A549 (cell line): ENCODE results near the gene MARK3. TPM values are rescaled to one million over a fixed set of nuclear protein-coding genes. Genes with fewer than 3 reads are reported as not detected.

Experiments used
- ATAC-seq, 2 experiments: fragments of 200-7000 bp in 1 of 2; fragments of >200 bp in 1 of 2; cut with Nextera tagmentation in 1 of 2; cut with Tn5 transposase in 1 of 2; 3 replicates each; pipeline versions ENCODE4 v1.8.0 to v1.9.1; 2018 to 2020; ENCODE audit warnings: mild to moderate bottlenecking in 1 of 2, moderate library complexity in 1 of 2
- CTCF ChIA-PET: fragments of 300-600 bp; sonication (Branson Sonifier 250); formaldehyde crosslinking; extraction: SDS; loops from one replicate; lab custom pipeline; 2021; ENCODE audit warnings: antibody characterized with exemption, inconsistent platforms; lab: Yijun Ruan, JAX
- POLR2A ChIA-PET: fragments of 350-600 bp; formaldehyde crosslinking; extraction: SDS; loops from one replicate; lab custom pipeline; 2021; ENCODE audit warnings: antibody characterized with exemption, inconsistent platforms; lab: Yijun Ruan, JAX
- DNase-seq, 2 experiments: peaks; one replicate each; pipeline versions ENCODE4 v3.0.0 to v3.0.0-alpha.2; 2011 to 2016; ENCODE audit warnings: low read depth in 1 of 2, low spot score in 1 of 2
- FAIRE-seq: peaks from 2 replicates; lab custom pipeline; 2011; peaks lifted over from hg19 to GRCh38; lab: Jason Lieb, UNC
- H3K27ac ChIP-seq, 2 experiments: fragments of >200 bp; sonication (Bioruptor Twin); formaldehyde crosslinking; 3 replicates each; pipeline ENCODE4 v1.5.1; 2016 to 2017
- H3K4me1 ChIP-seq: fragments of >200 bp; sonication (Bioruptor Twin); formaldehyde crosslinking; 3 replicates; pipeline ENCODE4 v1.6.1; 2016
- H3K4me2 ChIP-seq: fragments of >200 bp; sonication (Bioruptor Twin); formaldehyde crosslinking; 3 replicates; pipeline ENCODE4 v1.6.1; 2016
- H3K4me3 ChIP-seq: fragments of >200 bp; sonication (Bioruptor Twin); formaldehyde crosslinking; 3 replicates; pipeline ENCODE4 v1.5.1; 2016
- H3K9me3 ChIP-seq: fragments of >200 bp; sonication (Bioruptor Twin); formaldehyde crosslinking; 3 replicates; pipeline ENCODE4 v1.6.1; 2016
- CBX8 ChIP-seq: fragments of 200-600 bp; sonication (generic); IDR thresholded peaks from 2 replicates; pipeline ENCODE4 v1.6.1; 2016
- EHF ChIP-seq: fragments of 250-450 bp; sonication (Bioruptor Pico); IDR thresholded peaks from 2 replicates; pipeline ENCODE4 v1.5.0; 2020; ENCODE audit warnings: mild to moderate bottlenecking
- EHMT2 ChIP-seq: fragments of 200-600 bp; sonication (generic); IDR thresholded peaks from 2 replicates; pipeline ENCODE4 v1.6.1; 2016; ENCODE audit warnings: antibody characterized with exemption, low read depth, mild to moderate bottlenecking, moderate library complexity
- ESRRA ChIP-seq: fragments of 150-350 bp; IDR thresholded peaks from 2 replicates; pipeline ENCODE4 v1.6.1; 2014; ENCODE audit warnings: mild to moderate bottlenecking, low read length, borderline replicate concordance
- FOSL2 ChIP-seq, 2 experiments: fragments of 450-650 bp in 1 of 2; fragments of >200 bp in 1 of 2; sonication (Bioruptor Twin) in 1 of 2; formaldehyde crosslinking; IDR thresholded peaks; 2 replicates each; pipeline versions ENCODE4 v1.5.0 to v1.6.1; 2016 to 2020; ENCODE audit warnings: mild to moderate bottlenecking in 1 of 2, moderate library complexity in 1 of 2
- FOXS1 ChIP-seq: fragments of 250-450 bp; sonication (Bioruptor Pico); IDR thresholded peaks from 2 replicates; pipeline ENCODE4 v1.5.0; 2020; ENCODE audit warnings: mild to moderate bottlenecking, moderate library complexity
- JUNB ChIP-seq: fragments of >200 bp; sonication (Bioruptor Twin); formaldehyde crosslinking; IDR thresholded peaks from 2 replicates; pipeline ENCODE4 v1.6.1; 2016
- KDM1A ChIP-seq: fragments of 200-600 bp; sonication (generic); IDR thresholded peaks from 2 replicates; pipeline ENCODE4 v1.6.1; 2016; ENCODE audit warnings: low read depth, mild to moderate bottlenecking
- MAZ ChIP-seq: fragments of 150-350 bp; IDR thresholded peaks from 2 replicates; pipeline ENCODE4 v1.6.1; 2014; ENCODE audit warnings: antibody characterized with exemption, low read depth, low read length, borderline replicate concordance
- MYC ChIP-seq: IDR thresholded peaks from 2 replicates; pipeline ENCODE4 v1.6.1; 2012; ENCODE audit warnings: mild to moderate bottlenecking, inconsistent platforms, low read length, improper control_type of control experiment, borderline replicate concordance
- NR3C1 ChIP-seq: fragments of >200 bp; sonication (Bioruptor Twin); formaldehyde crosslinking; IDR thresholded peaks from 3 replicates; pipeline ENCODE4 v1.6.1; 2017
- PHF8 ChIP-seq: fragments of 200-600 bp; sonication (generic); IDR thresholded peaks from 2 replicates; pipeline ENCODE4 v1.6.1; 2016; ENCODE audit warnings: low read depth, mild to moderate bottlenecking, antibody characterized with exemption, moderate library complexity, borderline replicate concordance
- RCOR1 ChIP-seq: fragments of 150-350 bp; IDR thresholded peaks from 2 replicates; pipeline ENCODE4 v1.6.1; 2014; ENCODE audit warnings: antibody characterized with exemption, low read length, low read depth
- TFCP2L1 ChIP-seq: fragments of 250-450 bp; sonication (Bioruptor Pico); IDR thresholded peaks from 2 replicates; pipeline ENCODE4 v1.5.0; 2021; ENCODE audit warnings: mild to moderate bottlenecking
- ZC3H11A ChIP-seq: fragments of 450-650 bp; IDR thresholded peaks from 2 replicates; pipeline ENCODE4 v1.6.1; 2014; ENCODE audit warnings: antibody characterized with exemption, mild to moderate bottlenecking
- ZFP36 ChIP-seq: fragments of 450-650 bp; IDR thresholded peaks from 2 replicates; pipeline ENCODE4 v1.6.1; 2014; ENCODE audit warnings: borderline replicate concordance; ENCODE audit not compliant: partially characterized antibody
- ZNF302 ChIP-seq: fragments of 250-450 bp; sonication (Bioruptor Pico); IDR thresholded peaks from 2 replicates; pipeline ENCODE4 v1.9.0; 2021; ENCODE audit warnings: inconsistent platforms, mild to moderate bottlenecking, moderate library complexity
- WGBS: methylation state at CpG from one replicate; pipeline ENCODE4 v1.1.6; 2017; ENCODE audit errors: missing lambda C conversion rate; 5-methylcytosine and 5-hydroxymethylcytosine counted together
- polyA plus RNA-seq, 4 experiments: library from polyadenylated mRNA; depleted of rRNA in 3 of 4; stranded (reverse); fragments of >200 nt; fragmentation: RNase III in 1 of 4; extraction: RNeasy Plus Mini Kit Qiagen cat#74134 plus additional on column Dnase treatment in 1 of 4; gene quantifications; 2 replicates in 3 of 4; 3 replicates in 1 of 4; pipeline ENCODE4 v1.2.3, GENCODE V29; 2011 to 2017
- TF ChIP-seq, protein P1 (sequence below): fragments of >200 bp; sonication (Bioruptor Twin); formaldehyde crosslinking; IDR thresholded peaks from 2 replicates; pipeline ENCODE4 v1.6.1; 2016
- TF ChIP-seq, protein P2 (sequence below): fragments of 250-450 bp; sonication (Bioruptor Pico); IDR thresholded peaks from 2 replicates; pipeline ENCODE4 v1.5.0; 2021; ENCODE audit warnings: mild to moderate bottlenecking, moderate library complexity, borderline replicate concordance

Gene MARK3
- polyA plus RNA-seq, 2 of the 4 experiments (the other 2 are of a cell fraction), result 59.7 to 97.6 TPM

DNA sequence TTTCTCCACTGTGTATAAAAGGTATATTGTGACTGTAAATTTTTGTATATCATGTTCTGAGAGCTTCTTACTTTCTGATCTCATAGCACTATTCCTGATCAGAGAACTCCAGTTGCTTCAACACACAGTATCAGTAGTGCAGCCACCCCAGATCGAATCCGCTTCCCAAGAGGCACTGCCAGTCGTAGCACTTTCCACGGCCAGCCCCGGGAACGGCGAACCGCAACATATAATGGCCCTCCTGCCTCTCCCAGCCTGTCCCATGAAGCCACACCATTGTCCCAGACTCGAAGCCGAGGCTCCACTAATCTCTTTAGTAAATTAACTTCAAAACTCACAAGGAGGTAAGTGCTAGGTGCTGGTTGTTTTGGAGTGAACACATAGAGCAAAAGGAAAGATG is 106.5 kb downstream of the MARK3 start:
- peaks cover 6% of the 10 kb centered on the region; the same call in 2 of the 3 replicates for H3K4me1 ChIP-seq
- TF ChIP-seq KDM1A, result no peak
- no peak for TF ChIP-seq JUNB
- TF ChIP-seq FOSL2 (IDR thresholded peaks at IDR 0.05), result no peak
- TF ChIP-seq FOSL2 (CRISPR knock-in tag; IDR thresholded peaks at IDR 0.05), result no peak
- TF ChIP-seq ZNF302 (CRISPR knock-in tag), result no peak
- no peak for TF ChIP-seq MYC
- TF ChIP-seq NR3C1, result no peak
- TF ChIP-seq, protein P1, sequence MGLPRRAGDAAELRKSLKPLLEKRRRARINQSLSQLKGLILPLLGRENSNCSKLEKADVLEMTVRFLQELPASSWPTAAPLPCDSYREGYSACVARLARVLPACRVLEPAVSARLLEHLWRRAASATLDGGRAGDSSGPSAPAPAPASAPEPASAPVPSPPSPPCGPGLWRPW, result no peak
- no peak for TF ChIP-seq ESRRA
- no peak for TF ChIP-seq RCOR1
- no peak for TF ChIP-seq ZC3H11A
- TF ChIP-seq PHF8, result no peak
- TF ChIP-seq EHMT2, result no peak
- no peak for TF ChIP-seq ZFP36
- ChIA-PET POLR2A (no interaction called here), CTCF (interaction anchor here (1.5 to 6.5 kb wide), 4 partner anchors 8 to 27 kb away, joined by 3 to 45 read pairs (median 6); no protein-coding TSS in a partner anchor)
- 95% methylated on average over 10 of the region's 10 CpGs for WGBS
- no peak overlapping the region for H3K4me2 ChIP-seq
- ATAC-seq, result no peak
- DNase-seq, result no peak
- H3K4me3 ChIP-seq, result no peak overlapping the region
- no peak overlapping the region for H3K27ac ChIP-seq
- no peaks in the 10 kb centered on the region for H3K9me3 ChIP-seq
- FAIRE-seq, result no peak

DNA sequence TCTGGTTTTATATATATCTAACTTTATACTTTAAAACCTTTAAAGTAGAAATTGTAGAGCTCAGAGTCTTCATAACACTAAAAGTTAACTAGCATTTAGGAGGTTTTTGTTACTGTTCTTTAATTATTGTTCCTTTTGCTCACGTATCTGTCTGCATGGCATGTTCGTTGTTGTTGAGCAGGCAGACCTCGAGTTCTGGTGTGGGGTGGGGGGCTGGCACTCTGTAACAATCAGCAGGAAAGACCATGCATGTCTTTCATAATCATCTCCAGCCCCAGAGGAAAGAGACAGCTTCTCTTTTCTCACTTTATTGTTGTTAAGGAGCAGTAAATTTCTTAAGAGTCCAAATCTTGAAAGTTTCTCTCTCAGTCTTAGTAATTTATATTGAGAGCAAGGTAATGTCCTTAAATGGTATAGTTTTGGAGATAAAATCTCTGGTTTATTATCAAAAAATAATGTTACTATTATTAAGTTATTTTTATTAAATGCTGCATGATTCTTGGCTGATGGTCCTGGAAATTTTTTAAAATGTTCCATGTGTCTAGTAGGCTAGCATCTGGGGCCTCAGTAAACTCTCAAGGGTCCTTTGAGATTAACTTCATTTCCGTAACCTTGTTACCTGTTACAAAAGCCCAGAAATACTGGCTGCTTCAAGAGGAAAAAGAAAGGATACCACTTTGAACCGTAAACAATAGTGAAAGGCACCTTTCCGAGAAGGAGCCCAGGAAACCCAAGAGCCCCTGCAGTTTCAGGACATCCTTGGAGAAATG is 107.1 kb downstream of the MARK3 start:
- CTCF ChIA-PET, result interaction anchor here (1.5 to 6.5 kb wide), 4 partner anchors 7 to 26 kb away, joined by 3 to 45 read pairs (median 6); no protein-coding TSS in a partner anchor

DNA sequence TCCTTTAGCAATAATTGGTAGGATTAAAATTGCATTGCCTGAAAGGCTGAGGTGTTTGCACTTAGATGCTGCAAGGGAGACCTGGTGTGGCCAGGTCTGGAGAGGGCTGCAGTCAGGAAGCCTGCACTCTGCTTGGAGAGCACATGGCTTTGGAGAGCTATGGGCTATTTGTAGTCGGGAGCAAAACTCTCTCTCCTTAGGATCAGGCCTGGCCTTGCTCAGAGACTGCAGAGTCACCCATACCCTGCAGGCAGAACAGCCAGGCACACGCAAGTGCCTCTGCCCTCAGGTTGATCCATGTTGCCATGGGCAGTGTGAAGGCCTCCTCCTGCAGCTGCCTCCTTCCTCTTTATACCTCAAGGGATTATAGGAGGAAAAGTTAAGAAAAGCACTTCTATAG is 110.6 kb downstream of the MARK3 start:
- H3K4me2 ChIP-seq, result no peak overlapping the region
- DNase-seq (no peak), ATAC-seq (peak; percentile 23 to 37; a peak in 2 of 6 replicates), FAIRE-seq (no peak)
- no peak overlapping the region for H3K27ac ChIP-seq
- H3K9me3 ChIP-seq, result no peaks in the 10 kb centered on the region
- no peak overlapping the region for H3K4me3 ChIP-seq
- ChIA-PET CTCF (interaction anchor here (1.0 to 2.1 kb wide), 2 partner anchors 13 to 23 kb away, joined by 3 to 7 read pairs; no protein-coding TSS in a partner anchor), POLR2A (no interaction called here)
- 0 out of 3 replicates have a peak, but pooled peaks cover 2% of the 10 kb centered on the region for H3K4me1 ChIP-seq
- TF ChIP-seq CBX8 (no peak), FOXS1 (no peak)
- TF ChIP-seq, protein P2, sequence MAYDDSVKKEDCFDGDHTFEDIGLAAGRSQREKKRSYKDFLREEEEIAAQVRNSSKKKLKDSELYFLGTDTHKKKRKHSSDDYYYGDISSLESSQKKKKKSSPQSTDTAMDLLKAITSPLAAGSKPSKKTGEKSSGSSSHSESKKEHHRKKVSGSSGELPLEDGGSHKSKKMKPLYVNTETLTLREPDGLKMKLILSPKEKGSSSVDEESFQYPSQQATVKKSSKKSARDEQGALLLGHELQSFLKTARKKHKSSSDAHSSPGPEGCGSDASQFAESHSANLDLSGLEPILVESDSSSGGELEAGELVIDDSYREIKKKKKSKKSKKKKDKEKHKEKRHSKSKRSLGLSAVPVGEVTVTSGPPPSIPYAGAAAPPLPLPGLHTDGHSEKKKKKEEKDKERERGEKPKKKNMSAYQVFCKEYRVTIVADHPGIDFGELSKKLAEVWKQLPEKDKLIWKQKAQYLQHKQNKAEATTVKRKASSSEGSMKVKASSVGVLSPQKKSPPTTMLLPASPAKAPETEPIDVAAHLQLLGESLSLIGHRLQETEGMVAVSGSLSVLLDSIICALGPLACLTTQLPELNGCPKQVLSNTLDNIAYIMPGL (CRISPR knock-in tag), result no peak
- 43% methylated on average over 2 of the region's 2 CpGs for WGBS

More for the DNA sequence above, 107.1 kb downstream of the MARK3 start:
- FAIRE-seq (no peak), ATAC-seq (no peak), DNase-seq (no peak)
- no peak overlapping the region for H3K27ac ChIP-seq
- H3K4me2 ChIP-seq, result no peak overlapping the region
- H3K4me3 ChIP-seq, result no peak overlapping the region
- TF ChIP-seq EHF (CRISPR knock-in tag) (no peak), TFCP2L1 (CRISPR knock-in tag) (no peak), MAZ (no peak)
- WGBS, result 90% methylated on average over 6 of the region's 6 CpGs
- POLR2A ChIA-PET, result no interaction called here
- no peaks in the 10 kb centered on the region for H3K9me3 ChIP-seq
- H3K4me1 ChIP-seq, result no peaks in the 10 kb centered on the region; the same call in 2 of the 3 replicates
